Left ventricle myocardium inferior (tissue), 1 donor: ENCODE results near the gene C20orf202. TPM values are rescaled to one million over a fixed set of nuclear protein-coding genes. Genes with fewer than 3 reads are reported as not detected.
A peak's percentile ranks its signal among the peaks of the same experiment; 100 is the strongest.

Source experiments
- DNase-seq: peaks from one replicate; pipeline ENCODE4 v3.0.0-alpha.2; 2020
- H3K27ac ChIP-seq: fragments of 200-600 bp; replicated peaks from 2 replicates; pipeline ENCODE4 v1.8.0; 2021
- H3K27me3 ChIP-seq: fragments of 200-600 bp; 2 replicates; pipeline ENCODE4 v1.8.0; 2021; ENCODE audit warnings: low read depth
- H3K36me3 ChIP-seq: fragments of 200-600 bp; 2 replicates; pipeline ENCODE4 v1.8.0; 2021
- H3K4me1 ChIP-seq: fragments of 200-600 bp; 2 replicates; pipeline ENCODE4 v1.8.0; 2021
- H3K4me3 ChIP-seq: fragments of 200-600 bp; 2 replicates; pipeline ENCODE4 v1.8.0; 2021; ENCODE audit warnings: mild to moderate bottlenecking, moderate library complexity
- H3K9me3 ChIP-seq: fragments of 200-600 bp; replicated peaks from 2 replicates; pipeline ENCODE4 v1.8.0; 2021
- CTCF ChIP-seq: fragments of 200-600 bp; IDR thresholded peaks from 2 replicates; pipeline ENCODE4 v1.8.0; 2021; ENCODE audit warnings: antibody characterized with exemption, mild to moderate bottlenecking, borderline replicate concordance
- intact Hi-C: fragments of 100-400 bp; cut with micrococcal nuclease; formaldehyde crosslinking; loops from one replicate; pipeline ENCODE4 v1.11.0; 2022
- total RNA-seq: library from RNA; stranded (reverse); fragmentation: NEBNext Ultra II Directional; extraction: Animal tissue kit (Norgen Biotek cat#: 25700); gene quantifications from one replicate; pipeline ENCODE4 v1.2.1, GENCODE V29; 2021
- donor health status: DM: no; HTN: yes; CAD: no; lungs with severe emphysema.

The C20orf202 gene
- total RNA-seq, 1 donor from 2014 or later, result 0.41 TPM

GRCh38 chr20:1184260-1184637 is 19.0 kb upstream of the C20orf202 start:
- Histone ChIP-seq H3K27ac (no peak overlapping the region), H3K4me3 (peak overlapping the region; percentile 73), H3K4me1 (peaks cover 43% of the 10 kb centered on the region), H3K27me3 (peaks cover 31% of the 10 kb centered on the region), H3K36me3 (no peaks in the 10 kb centered on the region), H3K9me3 (no peaks in the 10 kb centered on the region)
- intact Hi-C loops, result no loop called here
- TF ChIP-seq CTCF, result no peak
- no peak for DNase-seq

GRCh38 chr20:1184638-1185315 is 18.5 kb upstream of the C20orf202 start, which contains the start of gene TMEM74B:
Gene TMEM74B (minus strand): TSS chr20:1184981. CDS start chr20:1183801, 1,180 bp downstream.
- peaks cover 31% of the 10 kb centered on the region for H3K27me3 ChIP-seq
- no peaks in the 10 kb centered on the region for H3K36me3 ChIP-seq
- H3K27ac ChIP-seq, result peak within 1 kb of the TSS; percentile 60
- peaks cover 43% of the 10 kb centered on the region for H3K4me1 ChIP-seq
- DNase-seq, result no peak
- intact Hi-C loops, result no loop called here
- peak within 1 kb of the TSS; percentile 73 for H3K4me3 ChIP-seq
- no peaks in the 10 kb centered on the region for H3K9me3 ChIP-seq
- TF ChIP-seq CTCF, result no peak

- intact Hi-C loops, result no loop called here
- H3K4me3 ChIP-seq, result peak overlapping the region; percentile 73
- peaks cover 43% of the 10 kb centered on the region for H3K4me1 ChIP-seq
- H3K27me3 ChIP-seq, result peaks cover 31% of the 10 kb centered on the region
- no peaks in the 10 kb centered on the region for H3K9me3 ChIP-seq
- no peaks in the 10 kb centered on the region for H3K36me3 ChIP-seq
- peak overlapping the region; percentile 60 for H3K27ac ChIP-seq
- DNase-seq, result no peak
- no peak for TF ChIP-seq CTCF
Observed at GRCh38 chr20:1185316-1185741, 17.9 kb upstream of the C20orf202 start.

GRCh38 chr20:1185790-1186334 is 17.4 kb upstream of the C20orf202 start:
- peak overlapping the region; percentile 60 for H3K27ac ChIP-seq
- H3K27me3 ChIP-seq, result peaks cover 31% of the 10 kb centered on the region
- H3K4me1 ChIP-seq, result peaks cover 43% of the 10 kb centered on the region
- DNase-seq, result peak; percentile 37
- TF ChIP-seq CTCF, result peak; percentile 61
- no peaks in the 10 kb centered on the region for H3K36me3 ChIP-seq
- peak overlapping the region; percentile 73 for H3K4me3 ChIP-seq
- no peaks in the 10 kb centered on the region for H3K9me3 ChIP-seq
- intact Hi-C loops, result no loop called here

GRCh38 chr20:1186367-1186991 is 16.8 kb upstream of the C20orf202 start:
- TF ChIP-seq CTCF, result no peak
- DNase-seq, result no peak
- Histone ChIP-seq H3K4me1 (peaks cover 43% of the 10 kb centered on the region), H3K36me3 (no peaks in the 10 kb centered on the region), H3K4me3 (no peak overlapping the region), H3K9me3 (no peaks in the 10 kb centered on the region), H3K27me3 (peaks cover 31% of the 10 kb centered on the region), H3K27ac (peak overlapping the region; percentile 42)
- intact Hi-C loops, result no loop called here
